NB4 (cell line): ENCODE results near the gene NFASC.

Source experiments
- POLR2A ChIP-seq: IDR thresholded peaks from 2 replicates; pipeline ENCODE4 v1.6.1; 2011; ENCODE audit warnings: mild to moderate bottlenecking; ENCODE audit not compliant: insufficient read length; ENCODE audit errors: extremely low read depth
- TF ChIP-seq, protein P1 (sequence below): IDR thresholded peaks from one replicate; pipeline ENCODE4 v1.5.1; 2012; ENCODE audit warnings: low read depth, low read length
- TF ChIP-seq, protein P2 (sequence below): IDR thresholded peaks from 2 replicates; pipeline ENCODE4 v1.6.1; 2011; ENCODE audit warnings: low read depth, low read length

DNA sequence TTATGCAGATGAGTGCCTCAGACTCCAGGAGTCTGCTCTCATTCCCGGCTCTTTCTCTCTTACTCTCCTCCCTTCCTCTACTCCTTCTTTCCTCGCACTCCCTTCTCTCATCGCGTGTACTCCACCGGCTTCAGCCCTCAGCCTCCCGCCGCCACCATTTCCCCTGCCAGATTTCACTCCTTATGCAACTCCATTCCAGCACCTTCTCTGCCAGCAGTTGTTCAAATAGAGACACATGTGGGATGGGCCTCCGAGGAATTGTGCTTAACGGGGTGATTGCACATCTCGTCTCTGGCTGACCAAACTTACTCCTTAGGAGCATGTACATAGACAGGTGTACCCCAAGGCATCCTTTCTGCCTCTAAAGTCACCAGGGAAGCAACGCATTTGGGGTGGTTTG is 174.5 kb downstream of the NFASC start:
- TF ChIP-seq POLR2A, result no peak
- TF ChIP-seq, protein P1, sequence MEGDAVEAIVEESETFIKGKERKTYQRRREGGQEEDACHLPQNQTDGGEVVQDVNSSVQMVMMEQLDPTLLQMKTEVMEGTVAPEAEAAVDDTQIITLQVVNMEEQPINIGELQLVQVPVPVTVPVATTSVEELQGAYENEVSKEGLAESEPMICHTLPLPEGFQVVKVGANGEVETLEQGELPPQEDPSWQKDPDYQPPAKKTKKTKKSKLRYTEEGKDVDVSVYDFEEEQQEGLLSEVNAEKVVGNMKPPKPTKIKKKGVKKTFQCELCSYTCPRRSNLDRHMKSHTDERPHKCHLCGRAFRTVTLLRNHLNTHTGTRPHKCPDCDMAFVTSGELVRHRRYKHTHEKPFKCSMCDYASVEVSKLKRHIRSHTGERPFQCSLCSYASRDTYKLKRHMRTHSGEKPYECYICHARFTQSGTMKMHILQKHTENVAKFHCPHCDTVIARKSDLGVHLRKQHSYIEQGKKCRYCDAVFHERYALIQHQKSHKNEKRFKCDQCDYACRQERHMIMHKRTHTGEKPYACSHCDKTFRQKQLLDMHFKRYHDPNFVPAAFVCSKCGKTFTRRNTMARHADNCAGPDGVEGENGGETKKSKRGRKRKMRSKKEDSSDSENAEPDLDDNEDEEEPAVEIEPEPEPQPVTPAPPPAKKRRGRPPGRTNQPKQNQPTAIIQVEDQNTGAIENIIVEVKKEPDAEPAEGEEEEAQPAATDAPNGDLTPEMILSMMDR, result no peak
- TF ChIP-seq, protein P2, sequence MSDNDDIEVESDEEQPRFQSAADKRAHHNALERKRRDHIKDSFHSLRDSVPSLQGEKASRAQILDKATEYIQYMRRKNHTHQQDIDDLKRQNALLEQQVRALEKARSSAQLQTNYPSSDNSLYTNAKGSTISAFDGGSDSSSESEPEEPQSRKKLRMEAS, result no peak
